H9 (cell line): ENCODE measurements around the gene MED15. TPM values are rescaled to one million over a fixed set of nuclear protein-coding genes. Genes with fewer than 3 reads are reported as not detected.

Experiments
- DNase-seq: peaks from one replicate; pipeline ENCODE4 v3.0.0-alpha.2; 2017
- H2AFZ ChIP-seq: one replicate; pipeline ENCODE4 v1.6.1; 2013; ENCODE audit warnings: mild to moderate bottlenecking, low read length, control low read depth, moderate library complexity
- H2AK5ac ChIP-seq: 2 replicates; pipeline ENCODE4 v1.6.1; 2013; ENCODE audit warnings: low read length, control low read depth, mixed read lengths; ENCODE audit not compliant: insufficient read length
- H2BK120ac ChIP-seq: one replicate; pipeline ENCODE4 v1.6.1; 2013; ENCODE audit warnings: low read depth, mild to moderate bottlenecking, low read length, control low read depth, inconsistent platforms; ENCODE audit not compliant: poor library complexity, severe bottlenecking
- H2BK12ac ChIP-seq: 2 replicates; pipeline ENCODE4 v1.6.1; 2013; ENCODE audit warnings: low read length, control low read depth, mixed read lengths, low read depth; ENCODE audit not compliant: insufficient read length
- H2BK15ac ChIP-seq: 2 replicates; pipeline ENCODE4 v1.6.1; 2013; ENCODE audit warnings: low read depth, low read length, control low read depth
- H2BK20ac ChIP-seq: one replicate; pipeline ENCODE4 v1.6.1; 2013; ENCODE audit warnings: low read depth, mild to moderate bottlenecking, low read length, control low read depth, inconsistent platforms; ENCODE audit not compliant: poor library complexity, severe bottlenecking
- H2BK5ac ChIP-seq: 2 replicates; pipeline ENCODE4 v1.6.1; 2013; ENCODE audit warnings: low read length, control low read depth, mixed read lengths; ENCODE audit not compliant: insufficient read length
- H3K14ac ChIP-seq: 2 replicates; pipeline ENCODE4 v1.6.1; 2013; ENCODE audit warnings: low read length, control low read depth; ENCODE audit not compliant: insufficient read depth
- H3K18ac ChIP-seq: 2 replicates; pipeline ENCODE4 v1.6.1; 2013; ENCODE audit warnings: low read depth, mild to moderate bottlenecking, mixed read lengths, low read length, control low read depth; ENCODE audit not compliant: insufficient read length
- H3K23ac ChIP-seq: 2 replicates; pipeline ENCODE4 v1.6.1; 2013; ENCODE audit warnings: low read length, control low read depth, mixed read lengths, low read depth; ENCODE audit not compliant: insufficient read length
- H3K23me2 ChIP-seq: 2 replicates; pipeline ENCODE4 v1.6.1; 2013; ENCODE audit warnings: low read depth, mild to moderate bottlenecking, mixed read lengths, low read length, control low read depth; ENCODE audit not compliant: insufficient read length, poor library complexity, severe bottlenecking
- H3K27ac ChIP-seq: 2 replicates; pipeline ENCODE4 v1.5.1; 2013; ENCODE audit warnings: low read length, control low read depth, mixed read lengths, low read depth; ENCODE audit not compliant: insufficient read length
- H3K27me3 ChIP-seq: 2 replicates; pipeline ENCODE4 v1.6.1; 2013; ENCODE audit warnings: low read length, control low read depth, inconsistent platforms; ENCODE audit not compliant: insufficient read depth
- H3K4ac ChIP-seq: 2 replicates; pipeline ENCODE4 v1.6.1; 2013; ENCODE audit warnings: low read depth, mild to moderate bottlenecking, control low read depth, inconsistent platforms, low read length, moderate library complexity
- H3K4me1 ChIP-seq: 2 replicates; pipeline ENCODE4 v1.6.1; 2013; ENCODE audit warnings: low read length, control low read depth, inconsistent platforms; ENCODE audit not compliant: insufficient read depth
- H3K4me2 ChIP-seq: 2 replicates; pipeline ENCODE4 v1.6.1; 2013; ENCODE audit warnings: low read length, control low read depth, mixed read lengths; ENCODE audit not compliant: insufficient read length, insufficient read depth
- H3K56ac ChIP-seq: 2 replicates; pipeline ENCODE4 v1.6.1; 2013; ENCODE audit warnings: low read depth, mild to moderate bottlenecking, mixed read lengths, low read length, control low read depth; ENCODE audit not compliant: insufficient read length
- H3K79me1 ChIP-seq: 2 replicates; pipeline ENCODE4 v1.6.1; 2013; ENCODE audit warnings: low read depth, mild to moderate bottlenecking, moderate library complexity, low read length, control low read depth, inconsistent platforms; ENCODE audit not compliant: insufficient read depth, poor library complexity, severe bottlenecking
- H3K79me2 ChIP-seq: 2 replicates; pipeline ENCODE4 v1.6.1; 2013; ENCODE audit warnings: low read length, control low read depth, inconsistent platforms; ENCODE audit not compliant: insufficient read depth
- H3K9ac ChIP-seq: 2 replicates; pipeline ENCODE4 v1.6.1; 2013; ENCODE audit warnings: low read length, control low read depth, mixed read lengths; ENCODE audit not compliant: insufficient read length; ENCODE audit errors: extremely low read depth
- H3K9me3 ChIP-seq: one replicate; pipeline ENCODE4 v1.6.1; 2013; ENCODE audit warnings: low read depth, low read length, inconsistent platforms; ENCODE audit not compliant: control insufficient read depth
- H3T11ph ChIP-seq: one replicate; pipeline ENCODE4 v1.6.1; 2013; ENCODE audit warnings: mild to moderate bottlenecking, low read length, control low read depth, inconsistent platforms
- H4K20me1 ChIP-seq: one replicate; pipeline ENCODE4 v1.6.1; 2013; ENCODE audit not compliant: control insufficient read depth, insufficient read length, insufficient read depth
- H4K5ac ChIP-seq: 2 replicates; pipeline ENCODE4 v1.6.1; 2013; ENCODE audit warnings: low read depth, mild to moderate bottlenecking, mixed read lengths, low read length, control low read depth; ENCODE audit not compliant: insufficient read length
- H4K8ac ChIP-seq: replicated peaks from 2 replicates; pipeline ENCODE4 v1.6.1; 2013; ENCODE audit warnings: low read length, control low read depth, mixed read lengths, low read depth; ENCODE audit not compliant: insufficient read length
- H4K91ac ChIP-seq: 2 replicates; pipeline ENCODE4 v1.6.1; 2013; ENCODE audit warnings: low read depth, mild to moderate bottlenecking, moderate library complexity, mixed read lengths, low read length, control low read depth; ENCODE audit not compliant: insufficient read length
- H3K27ac Mint-ChIP-seq, 3 experiments: 2 replicates in 2 of 3; 3 replicates in 1 of 3; pipeline ENCODE4 v1.8.0; 2020 to 2021; ENCODE audit warnings: mixed read lengths in 3 of 3, mild to moderate bottlenecking in 1 of 3, moderate library complexity in 1 of 3
- H3K27me3 Mint-ChIP-seq: 2 replicates; pipeline ENCODE4 v1.8.0; 2021; ENCODE audit warnings: low read depth, mild to moderate bottlenecking, moderate library complexity, mixed read lengths
- H3K36me3 Mint-ChIP-seq, 3 experiments: 2 replicates in 2 of 3; 3 replicates in 1 of 3; pipeline ENCODE4 v1.8.0; 2020 to 2021; ENCODE audit warnings: low read depth in 3 of 3, mixed read lengths in 3 of 3; ENCODE audit not compliant: insufficient read depth in 1 of 3
- H3K4me1 Mint-ChIP-seq, 2 experiments: 2 replicates each; pipeline ENCODE4 v1.8.0; 2020; ENCODE audit warnings: mixed read lengths in 2 of 2
- H3K4me3 Mint-ChIP-seq, 2 experiments: 2 replicates in 1 of 2; 3 replicates in 1 of 2; pipeline ENCODE4 v1.8.0; 2020 to 2021; ENCODE audit warnings: mild to moderate bottlenecking in 2 of 2, mixed read lengths in 2 of 2, moderate library complexity in 1 of 2
- H3K9me3 Mint-ChIP-seq, 2 experiments: 2 replicates in 1 of 2; 3 replicates in 1 of 2; pipeline ENCODE4 v1.8.0; 2020; ENCODE audit warnings: mild to moderate bottlenecking in 2 of 2, mixed read lengths in 2 of 2, moderate library complexity in 1 of 2
- CTCF ChIP-seq: fragments of 200-600 bp; sonication (generic); conservative IDR thresholded peaks from 3 replicates; pipeline ENCODE4 v1.8.0; 2021; ENCODE audit warnings: antibody characterized with exemption, mild to moderate bottlenecking
- WGBS: extraction: QIAGEN DNeasy Blood & Tissue Kit; methylation state at CpG from one replicate; pipeline ENCODE4 v1.1.7; 2013; ENCODE audit warnings: missing lambda C conversion rate, low lambda C conversion rate, mixed read lengths; ENCODE audit not compliant: insufficient read length; ENCODE audit errors: extremely low coverage; 5-methylcytosine and 5-hydroxymethylcytosine counted together
- total RNA-seq: library from RNA; stranded (reverse); gene quantifications from 2 replicates; pipeline ENCODE4 v1.2.1, GENCODE V29; 2021

MED15 gene
- total RNA-seq, 1 experiment from 2014 or later = 47.4 TPM

DNA sequence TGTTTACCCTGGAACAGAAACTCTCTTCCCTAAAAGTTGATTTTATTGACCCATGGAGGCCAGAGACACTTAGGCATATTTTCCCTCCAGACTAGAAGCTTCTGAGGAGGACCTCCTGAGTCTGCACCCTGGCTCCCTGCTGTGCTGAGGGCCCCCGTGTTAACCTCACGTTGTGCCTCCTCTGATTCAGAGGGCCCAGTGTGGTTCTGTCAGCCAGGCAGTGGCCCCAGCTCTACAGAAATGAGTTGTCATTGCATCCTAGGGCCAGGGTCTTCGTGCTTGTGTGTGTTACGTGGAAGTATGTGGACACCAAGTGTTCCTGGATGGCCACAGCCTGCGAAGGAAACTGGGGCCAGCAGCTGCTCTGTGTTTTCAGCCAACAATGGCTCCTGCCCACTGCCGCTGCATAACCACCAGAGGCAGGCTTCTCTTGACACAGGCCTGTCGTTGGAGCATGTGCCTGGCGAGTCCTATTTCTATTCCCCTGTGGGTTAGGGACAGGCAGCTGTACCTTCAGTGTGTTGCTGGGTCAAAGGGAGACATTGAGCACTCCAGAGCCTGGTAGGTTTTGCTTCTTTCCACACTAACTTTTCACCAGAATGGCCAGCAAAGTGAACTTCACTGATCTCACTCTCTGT lies 44.5 kb downstream of the MED15 start:
- H3K9ac ChIP-seq = no peak overlapping the region
- H3K23me2 ChIP-seq = no peaks in the 10 kb centered on the region
- H3K4ac ChIP-seq = no peak overlapping the region
- no peak overlapping the region for H4K8ac ChIP-seq
- H4K91ac ChIP-seq = no peak overlapping the region
- no peak overlapping the region for H2BK12ac ChIP-seq
- H4K20me1 ChIP-seq = peaks cover 2% of the 10 kb centered on the region
- H2AFZ ChIP-seq = no peak overlapping the region
- H3K4me2 ChIP-seq = no peak overlapping the region
- H3K4me3 Mint-ChIP-seq = no peak overlapping the region
- H3K56ac ChIP-seq = no peak overlapping the region
- no peak overlapping the region for H3K23ac ChIP-seq
- no peaks in the 10 kb centered on the region for H3K79me1 ChIP-seq
- H3T11ph ChIP-seq = no peak overlapping the region
- no peaks in the 10 kb centered on the region; a peak in 1 of 5 replicates for H3K9me3 Mint-ChIP-seq
- H2BK120ac ChIP-seq = no peak overlapping the region
- H2BK5ac ChIP-seq = no peak overlapping the region
- DNase-seq = no peak
- no peaks in the 10 kb centered on the region for H3K79me2 ChIP-seq
- H3K27me3 Mint-ChIP-seq = no peaks in the 10 kb centered on the region
- no peak overlapping the region for H3K27ac ChIP-seq
- no peak; the same call in 2 of the 3 replicates for TF ChIP-seq CTCF
- 0 out of 2 replicates have a peak, but pooled peaks cover 2% of the 10 kb centered on the region for H3K4me1 ChIP-seq
- H3K9me3 ChIP-seq = no peaks in the 10 kb centered on the region
- no peak overlapping the region for H3K18ac ChIP-seq
- H3K27me3 ChIP-seq = no peaks in the 10 kb centered on the region
- no CpG with 5 or more reads among the region's 8 CpGs for WGBS
- no peak overlapping the region; the same call in 1 of the 2 replicates for H3K14ac ChIP-seq
- H3K36me3 Mint-ChIP-seq = peaks cover 9 to 38% (median 23%) of the 10 kb centered on the region in 3 experiments; a peak in 6 of 7 replicates
- H3K27ac Mint-ChIP-seq = peak overlapping the region; percentile 32 to 93 (median 67); a peak in 3 of 7 replicates
- H2BK20ac ChIP-seq = no peak overlapping the region
- no peak overlapping the region for H2BK15ac ChIP-seq
- H2AK5ac ChIP-seq = no peak overlapping the region
- no peak overlapping the region for H4K5ac ChIP-seq
- H3K4me1 Mint-ChIP-seq = peaks cover 26% of the 10 kb centered on the region in 2 experiments
